Mesendoderm (in vitro differentiated cells): ENCODE data around the gene B4GALNT1.
"Not testable (repeated sequence)": the region's sequence is repeated elsewhere in the genome, so short reads cannot be mapped to it uniquely, and the experiment has no call there.

Experiments used
- DNase-seq: peaks from one replicate; pipeline ENCODE4 v3.0.0; 2013
- H2AK5ac ChIP-seq: 2 replicates; pipeline ENCODE4 v1.6.1; 2013; ENCODE audit warnings: low read length, inconsistent platforms
- H2BK120ac ChIP-seq: 2 replicates; pipeline ENCODE4 v1.6.1; 2013; ENCODE audit warnings: low read depth, mild to moderate bottlenecking, low read length, moderate library complexity, mixed read lengths
- H2BK15ac ChIP-seq: replicated peaks from 2 replicates; pipeline ENCODE4 v1.6.1; 2013; ENCODE audit warnings: low read depth, mild to moderate bottlenecking, moderate library complexity
- H2BK5ac ChIP-seq: 2 replicates; pipeline ENCODE4 v1.6.1; 2013; ENCODE audit warnings: low read length, inconsistent platforms
- H3K18ac ChIP-seq: 2 replicates; pipeline ENCODE4 v1.6.1; 2013; ENCODE audit warnings: mild to moderate bottlenecking, low read length, mixed read lengths
- H3K23ac ChIP-seq: one replicate; pipeline ENCODE4 v1.6.1; 2013; ENCODE audit warnings: low read length
- H3K27ac ChIP-seq: 2 replicates; pipeline ENCODE4 v1.5.1; 2013; ENCODE audit warnings: low read depth, mild to moderate bottlenecking, inconsistent platforms, low read length, moderate library complexity
- H3K27me3 ChIP-seq: 2 replicates; pipeline ENCODE4 v1.6.1; 2013; ENCODE audit warnings: low read length, control low read depth, mild to moderate bottlenecking, inconsistent platforms; ENCODE audit not compliant: insufficient read depth, poor library complexity
- H3K36me3 ChIP-seq: 2 replicates; pipeline ENCODE4 v1.6.1; 2013; ENCODE audit warnings: low read length, inconsistent platforms; ENCODE audit not compliant: control insufficient read depth, insufficient read depth
- H3K4ac ChIP-seq: one replicate; pipeline ENCODE4 v1.6.1; 2013; ENCODE audit warnings: low read depth, mild to moderate bottlenecking, low read length, moderate library complexity
- H3K4me1 ChIP-seq: 2 replicates; pipeline ENCODE4 v1.6.1; 2013; ENCODE audit warnings: low read depth, low read length, inconsistent platforms; ENCODE audit not compliant: control insufficient read depth
- H3K4me2 ChIP-seq: 2 replicates; pipeline ENCODE4 v1.6.1; 2013; ENCODE audit warnings: low read length
- H3K4me3 ChIP-seq: 2 replicates; pipeline ENCODE4 v1.5.1; 2013; ENCODE audit warnings: mild to moderate bottlenecking, low read length
- H3K56ac ChIP-seq: one replicate; pipeline ENCODE4 v1.6.1; 2013; ENCODE audit warnings: low read length
- H3K79me1 ChIP-seq: 2 replicates; pipeline ENCODE4 v1.6.1; 2013; ENCODE audit warnings: low read length, inconsistent platforms
- H3K79me2 ChIP-seq: 2 replicates; pipeline ENCODE4 v1.6.1; 2013; ENCODE audit warnings: mild to moderate bottlenecking, low read length; ENCODE audit not compliant: control insufficient read depth, insufficient read depth
- H3K9ac ChIP-seq: 2 replicates; pipeline ENCODE4 v1.6.1; 2013; ENCODE audit warnings: low read length, inconsistent platforms
- H4K5ac ChIP-seq: one replicate; pipeline ENCODE4 v1.6.1; 2013; ENCODE audit warnings: low read length
- H4K8ac ChIP-seq: one replicate; pipeline ENCODE4 v1.6.1; 2013; ENCODE audit warnings: low read depth, mild to moderate bottlenecking, control low read depth, low read length, moderate library complexity
- WGBS: extraction: QIAGEN DNeasy Blood & Tissue Kit; methylation state at CpG from one replicate; pipeline ENCODE4 v1.1.7; 2013; ENCODE audit warnings: low lambda C conversion rate, missing lambda C conversion rate; ENCODE audit not compliant: insufficient coverage; ENCODE audit errors: extremely low coverage; 5-methylcytosine and 5-hydroxymethylcytosine counted together

Gene B4GALNT1

DNA sequence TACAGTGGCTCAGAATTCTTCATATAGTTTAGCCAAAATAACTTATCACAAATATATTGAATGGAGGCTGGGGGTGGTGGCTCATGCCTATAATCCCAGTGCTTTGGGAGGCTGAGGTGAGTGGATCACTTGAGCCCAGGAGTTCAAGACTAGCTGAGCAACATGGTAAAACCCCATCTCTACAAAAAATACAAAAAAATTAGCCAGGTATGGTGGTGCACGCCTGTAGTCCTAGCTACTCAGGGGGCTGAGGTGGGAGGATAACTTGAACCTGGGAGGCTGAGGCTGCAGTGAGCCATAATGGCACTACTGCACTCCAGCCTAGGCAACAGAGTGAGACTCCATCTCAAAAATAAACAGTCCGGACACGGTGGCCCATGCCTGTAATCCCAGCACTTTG lies 38.8 kb upstream of the B4GALNT1 start:
- H3K27ac ChIP-seq, H3K56ac ChIP-seq, H3K4me2 ChIP-seq, H3K4ac ChIP-seq, H2BK5ac ChIP-seq, H3K4me3 ChIP-seq, H3K79me1 ChIP-seq, H3K27me3 ChIP-seq, H3K23ac ChIP-seq, H3K9ac ChIP-seq, H3K36me3 ChIP-seq, H3K79me2 ChIP-seq, H2AK5ac ChIP-seq, DNase-seq, H4K8ac ChIP-seq, H2BK120ac ChIP-seq, H2BK15ac ChIP-seq, H3K18ac ChIP-seq, H3K4me1 ChIP-seq, H4K5ac ChIP-seq: not testable (repeated sequence)
- WGBS, result no CpG with 5 or more reads among the region's 3 CpGs

DNA sequence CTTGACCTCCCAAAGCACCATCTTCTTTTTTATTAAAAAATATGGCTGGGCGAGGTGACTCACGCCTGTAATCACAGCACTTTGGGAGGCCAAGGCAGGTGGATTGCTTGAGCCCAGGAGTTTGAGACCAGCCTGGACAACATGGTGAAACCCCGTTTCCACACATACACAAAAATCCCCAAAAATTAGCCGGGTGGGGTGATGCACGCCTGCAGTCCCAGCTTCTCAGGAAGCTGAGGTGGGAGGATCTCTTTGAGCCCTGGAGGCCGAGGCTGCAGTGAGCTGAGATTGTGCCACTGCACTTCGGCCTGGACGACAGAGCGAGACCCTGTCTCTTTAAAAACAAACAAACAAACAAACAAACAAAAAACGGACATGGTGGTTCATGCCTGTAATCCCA lies 36.7 kb upstream of the B4GALNT1 start:
- DNase-seq, H4K5ac ChIP-seq, H3K27ac ChIP-seq, H3K56ac ChIP-seq, H3K9ac ChIP-seq, H4K8ac ChIP-seq, H3K36me3 ChIP-seq, H3K27me3 ChIP-seq, H2BK15ac ChIP-seq, H2AK5ac ChIP-seq, H3K4me1 ChIP-seq, H3K79me1 ChIP-seq, H3K23ac ChIP-seq, H3K79me2 ChIP-seq, H3K4me3 ChIP-seq, H2BK5ac ChIP-seq, H3K4me2 ChIP-seq, H3K4ac ChIP-seq, H2BK120ac ChIP-seq, H3K18ac ChIP-seq: not testable (repeated sequence)
- WGBS, result no CpG with 5 or more reads among the region's 10 CpGs

DNA sequence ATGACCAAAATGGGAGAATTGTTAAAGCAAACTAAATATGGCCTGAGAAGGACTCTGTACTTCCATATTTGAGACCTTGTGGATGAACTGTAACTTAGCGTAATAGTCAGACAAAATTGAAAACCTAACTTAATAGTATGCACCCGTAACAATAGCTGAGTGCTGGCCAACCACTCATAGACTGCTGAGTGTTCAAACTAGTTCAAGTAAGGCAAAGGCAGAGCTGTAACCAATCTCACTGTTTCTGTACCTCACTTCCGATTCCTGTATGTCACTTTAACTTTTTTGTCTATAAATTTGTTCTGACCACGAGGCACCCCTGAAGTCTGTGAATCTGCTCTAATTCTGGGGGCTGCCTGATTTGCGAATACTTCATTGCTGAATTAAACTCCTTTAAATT lies 33.9 kb upstream of the B4GALNT1 start:
- no CpG with 5 or more reads among the region's 5 CpGs for WGBS

DNA sequence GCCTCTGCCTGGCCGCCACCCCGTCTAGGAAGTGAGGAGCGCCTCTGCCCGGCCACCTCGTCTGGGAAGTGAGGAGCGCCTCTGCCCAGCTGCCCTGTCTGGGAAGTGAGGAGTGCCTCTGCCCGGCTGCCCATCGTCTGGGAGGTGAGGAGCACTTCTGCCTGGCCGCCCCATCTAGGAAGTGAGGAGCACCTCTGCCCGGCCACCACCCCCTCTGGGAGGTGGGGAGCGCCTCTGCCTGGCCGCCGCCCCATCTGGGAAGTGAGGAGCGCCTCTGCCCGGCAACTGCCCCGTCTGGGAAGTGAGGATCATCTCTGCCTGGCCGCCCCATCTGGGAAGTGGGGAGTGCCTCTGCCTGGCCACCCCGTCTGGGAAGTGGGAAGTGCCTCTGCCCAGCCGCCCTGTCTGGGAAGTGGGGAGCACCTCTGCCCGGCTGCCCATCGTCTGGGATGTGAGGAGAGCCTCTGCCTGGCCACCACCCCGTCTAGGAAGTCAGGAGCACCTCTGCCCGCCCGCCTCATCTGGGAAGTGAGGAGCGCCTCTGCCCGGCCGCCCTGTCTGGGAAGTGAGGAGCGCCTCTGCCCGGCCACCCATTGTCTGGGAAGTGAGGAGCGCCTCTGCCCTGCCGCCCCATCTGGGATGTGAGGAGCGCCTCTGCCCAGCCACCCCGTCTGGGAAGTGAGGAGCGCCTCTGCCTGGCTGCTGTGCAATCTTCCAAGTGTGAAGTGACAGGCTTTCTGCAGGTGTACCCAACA lies 32.2 kb upstream of the B4GALNT1 start:
- H3K79me2 ChIP-seq, H4K8ac ChIP-seq, H3K27me3 ChIP-seq, H3K79me1 ChIP-seq, H3K4ac ChIP-seq, H3K18ac ChIP-seq, H4K5ac ChIP-seq, H3K27ac ChIP-seq, H3K23ac ChIP-seq, H2BK120ac ChIP-seq, H2BK15ac ChIP-seq, H3K4me2 ChIP-seq, H3K4me1 ChIP-seq, H3K36me3 ChIP-seq, H3K56ac ChIP-seq, H2BK5ac ChIP-seq, H3K9ac ChIP-seq, H3K4me3 ChIP-seq, DNase-seq, H2AK5ac ChIP-seq: not testable (repeated sequence)
- no CpG with 5 or more reads among the region's 34 CpGs for WGBS

More for the DNA sequence above, 33.9 kb upstream of the B4GALNT1 start:
- Histone ChIP-seq H3K27me3 (no peaks in the 10 kb centered on the region), H3K4me3 (no peak overlapping the region), H3K9ac (no peak overlapping the region), H3K4ac (no peak overlapping the region), H3K79me2 (no peaks in the 10 kb centered on the region), H2AK5ac (no peak overlapping the region), H3K18ac (no peak overlapping the region), H3K4me2 (no peak overlapping the region), H3K23ac (no peak overlapping the region), H3K56ac (no peak overlapping the region), H4K8ac (no peak overlapping the region), H2BK5ac (no peak overlapping the region), H2BK120ac (no peak overlapping the region), H2BK15ac (no peak overlapping the region), H3K36me3 (no peaks in the 10 kb centered on the region), H4K5ac (no peak overlapping the region), H3K27ac (no peak overlapping the region), H3K4me1 (no peaks in the 10 kb centered on the region), H3K79me1 (no peaks in the 10 kb centered on the region)
- DNase-seq, result no peak

DNA sequence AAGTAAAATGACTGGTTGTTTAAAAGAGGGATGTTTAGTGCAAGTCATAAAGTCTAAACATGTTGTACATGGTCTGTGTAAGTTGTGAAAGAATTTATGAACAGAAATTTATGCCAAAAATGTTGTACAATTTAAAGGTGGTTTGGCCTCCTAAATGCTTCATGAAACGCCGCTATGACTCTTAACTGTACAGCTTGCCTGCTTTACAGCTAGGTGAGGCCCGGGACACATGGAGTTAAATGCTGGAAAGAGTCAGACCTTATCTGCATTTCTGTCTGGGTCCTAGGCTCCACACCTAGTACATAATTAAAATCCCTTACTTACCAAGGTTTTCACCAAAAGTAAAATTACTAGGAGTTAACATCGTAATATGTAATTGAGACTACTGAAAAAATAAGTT lies 28.4 kb upstream of the B4GALNT1 start:
- Histone ChIP-seq H3K27me3 (no peaks in the 10 kb centered on the region), H3K4me2 (no peak overlapping the region), H3K56ac (no peak overlapping the region), H3K4me1 (no peaks in the 10 kb centered on the region), H2BK5ac (no peak overlapping the region), H3K9ac (no peak overlapping the region), H2BK15ac (no peak overlapping the region), H4K8ac (no peak overlapping the region), H3K36me3 (no peaks in the 10 kb centered on the region), H3K18ac (no peak overlapping the region), H2BK120ac (no peak overlapping the region), H3K23ac (no peak overlapping the region), H3K79me1 (no peaks in the 10 kb centered on the region), H3K79me2 (no peaks in the 10 kb centered on the region), H3K4me3 (no peak overlapping the region), H4K5ac (no peak overlapping the region), H2AK5ac (no peak overlapping the region), H3K4ac (no peak overlapping the region), H3K27ac (no peak overlapping the region)
- WGBS, result no CpG with 5 or more reads among the region's 4 CpGs
- DNase-seq, result peak; percentile 21

DNA sequence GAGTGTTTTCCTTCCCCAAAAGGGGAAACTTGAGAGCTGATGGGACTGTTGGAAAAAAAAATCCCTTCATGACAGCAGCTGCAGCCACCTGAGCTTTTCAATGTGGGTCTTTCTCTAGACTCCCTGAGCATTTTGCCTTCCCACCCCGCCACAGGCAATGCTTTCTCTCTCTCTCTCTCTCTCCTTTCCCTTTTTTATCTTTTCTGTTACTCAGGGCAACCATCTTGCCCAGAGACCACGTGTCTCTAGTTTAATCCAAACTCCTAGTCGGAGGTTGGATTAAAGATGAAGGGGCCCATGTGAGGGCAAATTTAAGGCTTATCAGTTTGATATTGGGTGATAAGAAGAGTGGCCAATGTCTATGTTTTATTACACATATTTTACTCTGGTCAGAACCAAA lies 25.9 kb upstream of the B4GALNT1 start:
- H3K79me2 ChIP-seq, result no peaks in the 10 kb centered on the region
- H3K79me1 ChIP-seq, result no peaks in the 10 kb centered on the region
- no peak overlapping the region for H2BK5ac ChIP-seq
- H2AK5ac ChIP-seq, result no peak overlapping the region
- no peak overlapping the region for H4K5ac ChIP-seq
- H2BK15ac ChIP-seq, result no peak overlapping the region
- H3K56ac ChIP-seq, result no peak overlapping the region
- H3K4me1 ChIP-seq, result no peaks in the 10 kb centered on the region
- H3K18ac ChIP-seq, result no peak overlapping the region
- no peak overlapping the region for H3K4me3 ChIP-seq
- no peak overlapping the region for H2BK120ac ChIP-seq
- no CpG with 5 or more reads among the region's 3 CpGs for WGBS
- no peak overlapping the region for H4K8ac ChIP-seq
- H3K4ac ChIP-seq, result no peak overlapping the region
- H3K27ac ChIP-seq, result no peak overlapping the region
- H3K36me3 ChIP-seq, result no peaks in the 10 kb centered on the region
- no peaks in the 10 kb centered on the region for H3K27me3 ChIP-seq
- no peak overlapping the region for H3K4me2 ChIP-seq
- no peak for DNase-seq
- no peak overlapping the region for H3K9ac ChIP-seq
- H3K23ac ChIP-seq, result no peak overlapping the region
